WTC11 (cell line): Measurements from ENCODE around the gene AHRR. TPM values are rescaled to one million over a fixed set of nuclear protein-coding genes. Genes with fewer than 3 reads are reported as not detected.

Experiments
- ATAC-seq: fragments of 200-7000 bp; cut with Tn5 transposase; 2 replicates; pipeline ENCODE4 v1.10.0; 2021; ENCODE audit warnings: mild to moderate bottlenecking, moderate library complexity
- CTCF ChIA-PET: fragments of 300-600 bp; sonication (Branson Sonifier 250); formaldehyde crosslinking; loops from one replicate; lab custom pipeline; 2021; ENCODE audit warnings: antibody characterized with exemption; lab: Charles Lee
- POLR2A ChIA-PET: fragments of 350-600 bp; sonication (Branson Sonifier 250); formaldehyde crosslinking; loops from one replicate; lab custom pipeline; 2021; ENCODE audit warnings: antibody characterized with exemption; lab: Charles Lee
- DNase-seq: peaks from one replicate; pipeline ENCODE4 v3.0.0; 2021; ENCODE audit warnings: low spot score
- H3K27ac Mint-ChIP-seq: 2 replicates; pipeline ENCODE4 v1.8.0; 2021; ENCODE audit warnings: mixed read lengths
- H3K27me3 Mint-ChIP-seq: 2 replicates; pipeline ENCODE4 v1.8.0; 2021; ENCODE audit warnings: low read depth, mild to moderate bottlenecking, moderate library complexity, mixed read lengths
- H3K36me3 Mint-ChIP-seq: 2 replicates; pipeline ENCODE4 v1.8.0; 2021; ENCODE audit warnings: mixed read lengths
- H3K4me1 Mint-ChIP-seq: 2 replicates; pipeline ENCODE4 v1.8.0; 2022; ENCODE audit warnings: mixed read lengths
- H3K4me3 Mint-ChIP-seq: 2 replicates; pipeline ENCODE4 v1.8.0; 2021; ENCODE audit warnings: mild to moderate bottlenecking, moderate library complexity, mixed read lengths
- H3K9me3 Mint-ChIP-seq: 2 replicates; pipeline ENCODE4 v1.8.0; 2021; ENCODE audit warnings: mixed read lengths
- ATF1 ChIP-seq: sonication (generic); formaldehyde crosslinking; IDR thresholded peaks from 2 replicates; pipeline ENCODE4 v1.8.1; 2023; ENCODE audit warnings: mild to moderate bottlenecking, moderate library complexity, missing genetic modification reagents
- CREM ChIP-seq: sonication (generic); formaldehyde crosslinking; IDR thresholded peaks from 2 replicates; pipeline ENCODE4 v1.8.1; 2022; ENCODE audit warnings: mild to moderate bottlenecking, missing genetic modification reagents, moderate library complexity
- ELF4 ChIP-seq: sonication (generic); formaldehyde crosslinking; IDR thresholded peaks from 2 replicates; pipeline ENCODE4 v1.8.1; 2022; ENCODE audit warnings: low read depth, mild to moderate bottlenecking, moderate library complexity, missing genetic modification reagents
- ESRRA ChIP-seq: sonication (generic); formaldehyde crosslinking; IDR thresholded peaks from 2 replicates; pipeline ENCODE4 v1.8.1; 2022; ENCODE audit warnings: mild to moderate bottlenecking, missing genetic modification reagents, borderline replicate concordance
- FOXP4 ChIP-seq: sonication (generic); formaldehyde crosslinking; IDR thresholded peaks from 2 replicates; pipeline ENCODE4 v1.8.0; 2022; ENCODE audit warnings: mild to moderate bottlenecking, missing genetic modification reagents
- GTF2I ChIP-seq: fragments of 250-450 bp; sonication (Bioruptor Pico); conservative IDR thresholded peaks from 2 replicates; pipeline ENCODE4 v1.4.0; 2021; ENCODE audit warnings: mild to moderate bottlenecking
- IRF2 ChIP-seq: sonication (generic); formaldehyde crosslinking; IDR thresholded peaks from 2 replicates; pipeline ENCODE4 v1.8.0; 2022; ENCODE audit warnings: low read depth, missing genetic modification reagents, borderline replicate concordance
- NR1H2 ChIP-seq: sonication (generic); formaldehyde crosslinking; IDR thresholded peaks from 2 replicates; pipeline ENCODE4 v1.9.0; 2021; ENCODE audit warnings: mild to moderate bottlenecking, moderate library complexity, missing genetic modification reagents
- PRRX2 ChIP-seq: fragments of 250-450 bp; sonication (Bioruptor Pico); IDR thresholded peaks from 2 replicates; pipeline ENCODE4 v1.8.0; 2021; ENCODE audit warnings: mild to moderate bottlenecking
- RORB ChIP-seq: fragments of 250-450 bp; sonication (Bioruptor Pico); IDR thresholded peaks from 2 replicates; pipeline ENCODE4 v1.9.0; 2021; ENCODE audit warnings: mild to moderate bottlenecking
- SMAD3 ChIP-seq: sonication (generic); formaldehyde crosslinking; IDR thresholded peaks from 2 replicates; pipeline ENCODE4 v1.8.0; 2022; ENCODE audit warnings: missing genetic modification reagents, mild to moderate bottlenecking, borderline replicate concordance
- SOX15 ChIP-seq: fragments of 250-450 bp; sonication (Bioruptor Pico); IDR thresholded peaks from 2 replicates; pipeline ENCODE4 v1.9.0; 2021; ENCODE audit warnings: mild to moderate bottlenecking
- ZMAT4 ChIP-seq: fragments of 250-450 bp; sonication (Bioruptor Pico); IDR thresholded peaks from 2 replicates; pipeline ENCODE4 v1.9.0; 2021; ENCODE audit warnings: mild to moderate bottlenecking
- ZNF121 ChIP-seq: sonication (generic); formaldehyde crosslinking; IDR thresholded peaks from 2 replicates; pipeline ENCODE4 v1.8.0; 2023; ENCODE audit warnings: missing genetic modification reagents
- ZNF263 ChIP-seq: sonication (generic); formaldehyde crosslinking; IDR thresholded peaks from 2 replicates; pipeline ENCODE4 v1.8.1; 2022; ENCODE audit warnings: low read depth, mild to moderate bottlenecking, moderate library complexity, missing genetic modification reagents
- ZNF425 ChIP-seq: fragments of 250-450 bp; sonication (Bioruptor Pico); conservative IDR thresholded peaks from 2 replicates; pipeline ENCODE4 v1.9.0; 2021; ENCODE audit warnings: mild to moderate bottlenecking
- total RNA-seq: library from RNA; stranded (reverse); gene quantifications from 3 replicates; pipeline ENCODE4 v1.2.3, GENCODE V29; 2021
- TF ChIP-seq, protein P1 (sequence below): sonication (generic); formaldehyde crosslinking; conservative IDR thresholded peaks from 2 replicates; pipeline ENCODE4 v1.8.1; 2022; ENCODE audit warnings: mild to moderate bottlenecking, missing genetic modification reagents
- TF ChIP-seq, protein P2 (sequence below): fragments of 250-450 bp; sonication (Bioruptor Pico); IDR thresholded peaks from 2 replicates; pipeline ENCODE4 v1.9.0; 2021; ENCODE audit warnings: mild to moderate bottlenecking, borderline replicate concordance
- TF ChIP-seq, protein P3 (sequence below): sonication (generic); formaldehyde crosslinking; IDR thresholded peaks from 2 replicates; pipeline ENCODE4 v1.8.0; 2022; ENCODE audit warnings: mild to moderate bottlenecking, missing genetic modification reagents

Gene AHRR
- total RNA-seq, 1 experiment from 2014 or later = 4.5 TPM

GRCh38 chr5:398475-399295, 77.2 kb downstream of the AHRR start:
- TF ChIP-seq, protein P1, sequence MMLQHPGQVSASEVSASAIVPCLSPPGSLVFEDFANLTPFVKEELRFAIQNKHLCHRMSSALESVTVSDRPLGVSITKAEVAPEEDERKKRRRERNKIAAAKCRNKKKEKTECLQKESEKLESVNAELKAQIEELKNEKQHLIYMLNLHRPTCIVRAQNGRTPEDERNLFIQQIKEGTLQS (CRISPR knock-in tag) = no peak
- TF ChIP-seq ZNF121 (CRISPR knock-in tag) = no peak
- no peak; the same call in 1 of the 2 replicates for TF ChIP-seq IRF2 (CRISPR knock-in tag)
- no peak for TF ChIP-seq PRRX2 (CRISPR knock-in tag)
- no peak for TF ChIP-seq ESRRA (CRISPR knock-in tag)
- no peak for TF ChIP-seq ZNF425 (CRISPR knock-in tag)
- TF ChIP-seq ZNF263 (CRISPR knock-in tag) = no peak
- no peak for TF ChIP-seq NR1H2 (CRISPR knock-in tag)
- no peak for TF ChIP-seq CREM (CRISPR knock-in tag)
- no peak for TF ChIP-seq RORB
- TF ChIP-seq SMAD3 (CRISPR knock-in tag) = no peak
- TF ChIP-seq, protein P2, sequence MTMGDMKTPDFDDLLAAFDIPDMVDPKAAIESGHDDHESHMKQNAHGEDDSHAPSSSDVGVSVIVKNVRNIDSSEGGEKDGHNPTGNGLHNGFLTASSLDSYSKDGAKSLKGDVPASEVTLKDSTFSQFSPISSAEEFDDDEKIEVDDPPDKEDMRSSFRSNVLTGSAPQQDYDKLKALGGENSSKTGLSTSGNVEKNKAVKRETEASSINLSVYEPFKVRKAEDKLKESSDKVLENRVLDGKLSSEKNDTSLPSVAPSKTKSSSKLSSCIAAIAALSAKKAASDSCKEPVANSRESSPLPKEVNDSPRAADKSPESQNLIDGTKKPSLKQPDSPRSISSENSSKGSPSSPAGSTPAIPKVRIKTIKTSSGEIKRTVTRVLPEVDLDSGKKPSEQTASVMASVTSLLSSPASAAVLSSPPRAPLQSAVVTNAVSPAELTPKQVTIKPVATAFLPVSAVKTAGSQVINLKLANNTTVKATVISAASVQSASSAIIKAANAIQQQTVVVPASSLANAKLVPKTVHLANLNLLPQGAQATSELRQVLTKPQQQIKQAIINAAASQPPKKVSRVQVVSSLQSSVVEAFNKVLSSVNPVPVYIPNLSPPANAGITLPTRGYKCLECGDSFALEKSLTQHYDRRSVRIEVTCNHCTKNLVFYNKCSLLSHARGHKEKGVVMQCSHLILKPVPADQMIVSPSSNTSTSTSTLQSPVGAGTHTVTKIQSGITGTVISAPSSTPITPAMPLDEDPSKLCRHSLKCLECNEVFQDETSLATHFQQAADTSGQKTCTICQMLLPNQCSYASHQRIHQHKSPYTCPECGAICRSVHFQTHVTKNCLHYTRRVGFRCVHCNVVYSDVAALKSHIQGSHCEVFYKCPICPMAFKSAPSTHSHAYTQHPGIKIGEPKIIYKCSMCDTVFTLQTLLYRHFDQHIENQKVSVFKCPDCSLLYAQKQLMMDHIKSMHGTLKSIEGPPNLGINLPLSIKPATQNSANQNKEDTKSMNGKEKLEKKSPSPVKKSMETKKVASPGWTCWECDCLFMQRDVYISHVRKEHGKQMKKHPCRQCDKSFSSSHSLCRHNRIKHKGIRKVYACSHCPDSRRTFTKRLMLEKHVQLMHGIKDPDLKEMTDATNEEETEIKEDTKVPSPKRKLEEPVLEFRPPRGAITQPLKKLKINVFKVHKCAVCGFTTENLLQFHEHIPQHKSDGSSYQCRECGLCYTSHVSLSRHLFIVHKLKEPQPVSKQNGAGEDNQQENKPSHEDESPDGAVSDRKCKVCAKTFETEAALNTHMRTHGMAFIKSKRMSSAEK (CRISPR knock-in tag) = no peak
- TF ChIP-seq ELF4 (CRISPR knock-in tag) = no peak
- TF ChIP-seq GTF2I = no peak
- TF ChIP-seq, protein P3, sequence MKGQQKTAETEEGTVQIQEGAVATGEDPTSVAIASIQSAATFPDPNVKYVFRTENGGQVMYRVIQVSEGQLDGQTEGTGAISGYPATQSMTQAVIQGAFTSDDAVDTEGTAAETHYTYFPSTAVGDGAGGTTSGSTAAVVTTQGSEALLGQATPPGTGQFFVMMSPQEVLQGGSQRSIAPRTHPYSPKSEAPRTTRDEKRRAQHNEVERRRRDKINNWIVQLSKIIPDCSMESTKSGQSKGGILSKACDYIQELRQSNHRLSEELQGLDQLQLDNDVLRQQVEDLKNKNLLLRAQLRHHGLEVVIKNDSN = no peak
- no peak for TF ChIP-seq ATF1 (CRISPR knock-in tag)
- no peak for TF ChIP-seq FOXP4 (CRISPR knock-in tag)
- no peak for TF ChIP-seq SOX15 (CRISPR knock-in tag)
- TF ChIP-seq ZMAT4 (CRISPR knock-in tag) = no peak
- CTCF ChIA-PET = interaction anchor here (0.6 to 3.9 kb wide), 8 partner anchors 10 to 55 kb away, joined by 3 to 15 read pairs (median 3); no protein-coding TSS in a partner anchor

More at GRCh38 chr5:398475-399295, 77.2 kb downstream of the AHRR start:
- Mint-ChIP-seq H3K4me1 (peaks cover 12% of the 10 kb centered on the region), H3K27ac (no peak overlapping the region), H3K4me3 (no peak overlapping the region), H3K9me3 (no peaks in the 10 kb centered on the region), H3K36me3 (no peaks in the 10 kb centered on the region), H3K27me3 (peaks cover 19% of the 10 kb centered on the region)
- POLR2A ChIA-PET = no interaction called here
- ATAC-seq (peak; percentile 23), DNase-seq (peak; percentile 56)
